K562 (cell line): ENCODE data around the gene DLX6. TPM values are rescaled to one million over a fixed set of nuclear protein-coding genes. Genes with fewer than 3 reads are reported as not detected.

Experiments
- ATAC-seq: fragments of 200-7000 bp; cut with Tn5 transposase; 3 replicates; pipeline ENCODE4 v1.9.1; 2020; ENCODE audit warnings: moderate library complexity
- BruUV-seq: library from RNA; stranded (reverse); fragments of 400-500 nt; replicated peaks from 2 replicates; lab custom pipeline; 2021; lab: Mats Ljungman, UMichigan
- CTCF ChIA-PET: fragments of 300-600 bp; formaldehyde crosslinking; extraction: SDS; loops from one replicate; lab custom pipeline; 2021; ENCODE audit warnings: low intra/inter-chr PET ratio; lab: Yijun Ruan, JAX
- POLR2A ChIA-PET: fragments of 300-600, 350-650 bp; sonication (Branson Sonifier 250); formaldehyde crosslinking; extraction: SDS; loops from one replicate; lab custom pipeline; 2021; ENCODE audit warnings: antibody characterized with exemption, inconsistent platforms; lab: Yijun Ruan, JAX
- DNase-seq, 4 experiments: peaks; one replicate each; pipeline versions ENCODE4 v3.0.0 to v3.0.0-alpha.2; 2011 to 2018; ENCODE audit warnings: low spot score in 3 of 4, mixed read lengths in 3 of 4; ENCODE audit errors: extremely low read depth in 1 of 4
- FAIRE-seq: peaks from 2 replicates; lab custom pipeline; 2011; peaks lifted over from hg19 to GRCh38; lab: Jason Lieb, UNC
- H2AFZ ChIP-seq: 2 replicates; pipeline ENCODE4 v1.6.0; 2011; ENCODE audit warnings: low read depth, low read length, control low read depth, inconsistent platforms
- H3K27ac ChIP-seq: fragments of 200-600 bp; 3 replicates; pipeline ENCODE4 v1.8.0; 2011; ENCODE audit warnings: low read depth, mild to moderate bottlenecking, control low read depth, inconsistent platforms, low read length, moderate library complexity, mixed read lengths; ENCODE audit errors: extremely low read depth
- H3K27me3 ChIP-seq, 2 experiments: fragments of 300-600 bp in 1 of 2; 2 replicates in 1 of 2; 3 replicates in 1 of 2; pipeline versions ENCODE4 v1.6.0 to v1.8.0; 2011; ENCODE audit warnings: inconsistent platforms in 2 of 2, low read length in 2 of 2, mild to moderate bottlenecking in 1 of 2, mixed read lengths in 1 of 2, moderate library complexity in 1 of 2; ENCODE audit not compliant: control insufficient read depth in 2 of 2, insufficient read depth in 2 of 2
- H3K36me3 ChIP-seq: fragments of 300-600 bp; 3 replicates; pipeline ENCODE4 v1.8.0; 2011; ENCODE audit warnings: mild to moderate bottlenecking, low read length, inconsistent platforms; ENCODE audit not compliant: control insufficient read depth, insufficient read depth
- H3K4me1 ChIP-seq, 2 experiments: fragments of 200-600 bp in 1 of 2; replicated peaks in 1 of 2; 2 replicates in 1 of 2; 3 replicates in 1 of 2; pipeline versions ENCODE4 v1.5.1 to v1.8.0; 2011; ENCODE audit warnings: inconsistent platforms in 2 of 2, low read length in 2 of 2, mild to moderate bottlenecking in 1 of 2, mixed read lengths in 1 of 2, moderate library complexity in 1 of 2; ENCODE audit not compliant: control insufficient read depth in 2 of 2, insufficient read depth in 2 of 2
- H3K4me2 ChIP-seq: 2 replicates; pipeline ENCODE4 v1.6.1; 2011; ENCODE audit warnings: low read length, control low read depth, inconsistent platforms, mixed read lengths; ENCODE audit not compliant: insufficient read depth
- H3K4me3 ChIP-seq: fragments of 200-600 bp; sonication (generic), shearing (Covaris generic); 2 replicates; pipeline ENCODE4 v1.5.1; 2016; ENCODE audit warnings: control low read depth, inconsistent platforms
- H3K79me2 ChIP-seq: fragments of 200-600 bp; 3 replicates; pipeline ENCODE4 v1.8.0; 2011; ENCODE audit warnings: low read length, inconsistent platforms; ENCODE audit not compliant: control insufficient read depth, insufficient read depth
- H3K9ac ChIP-seq, 2 experiments: 2 replicates each; pipeline versions ENCODE4 v1.6.0 to v1.6.1; 2011; ENCODE audit warnings: low read depth in 2 of 2, low read length in 2 of 2, control low read depth in 1 of 2, inconsistent platforms in 1 of 2, mild to moderate bottlenecking in 1 of 2, mixed read lengths in 1 of 2; ENCODE audit not compliant: insufficient read depth in 1 of 2
- H3K9me1 ChIP-seq: one replicate; pipeline ENCODE4 v1.6.0; 2011; ENCODE audit warnings: inconsistent platforms, mild to moderate bottlenecking, low read length, moderate library complexity; ENCODE audit not compliant: control insufficient read depth, insufficient read depth
- H3K9me3 ChIP-seq: replicated peaks from 2 replicates; pipeline ENCODE4 v1.5.1; 2011; ENCODE audit warnings: low read depth, low read length, inconsistent platforms; ENCODE audit not compliant: control insufficient read depth, insufficient read depth
- H4K20me1 ChIP-seq: replicated peaks from 2 replicates; pipeline ENCODE4 v1.6.1; 2011; ENCODE audit warnings: low read length, inconsistent platforms, mixed read lengths; ENCODE audit not compliant: control insufficient read depth, insufficient read depth
- E2F3 ChIP-seq: fragments of 250-450 bp; sonication (Bioruptor Pico); IDR thresholded peaks from 2 replicates; pipeline ENCODE4 v1.4.0; 2020; ENCODE audit warnings: mild to moderate bottlenecking
- GATA2 ChIP-seq: sonication (generic); formaldehyde crosslinking; IDR thresholded peaks from 2 replicates; pipeline ENCODE4 v1.4.0; 2020; ENCODE audit warnings: mild to moderate bottlenecking, missing genetic modification reagents
- KDM5B ChIP-seq: fragments of 200-600 bp; sonication (generic); IDR thresholded peaks from 2 replicates; pipeline ENCODE4 v1.6.1; 2012; ENCODE audit warnings: low read depth, mild to moderate bottlenecking, moderate library complexity, low read length, control low read depth, inconsistent platforms; ENCODE audit not compliant: insufficient replicate concordance
- MCM5 ChIP-seq: fragments of 450-650 bp; IDR thresholded peaks from 2 replicates; pipeline ENCODE4 v1.6.1; 2016; ENCODE audit warnings: low read depth
- MXI1 ChIP-seq: IDR thresholded peaks from 2 replicates; pipeline ENCODE4 v1.6.1; 2011; ENCODE audit warnings: low read depth, mild to moderate bottlenecking, improper control_type of control experiment, low read length
- NFIX ChIP-seq: fragments of 250-450 bp; sonication (Bioruptor Pico); IDR thresholded peaks from 2 replicates; pipeline ENCODE4 v1.4.0; 2020; ENCODE audit warnings: low read depth, mild to moderate bottlenecking, moderate library complexity
- RBM25 ChIP-seq: fragments of 200-400 bp; formaldehyde crosslinking; IDR thresholded peaks from 2 replicates; pipeline ENCODE4 v1.6.1; 2018; ENCODE audit warnings: low read length, low read depth, moderate library complexity; ENCODE audit not compliant: severe bottlenecking
- SMARCA5 ChIP-seq: fragments of 450-650 bp; IDR thresholded peaks from 2 replicates; pipeline ENCODE4 v1.6.1; 2016
- ZKSCAN1 ChIP-seq: fragments of 150-350 bp; IDR thresholded peaks from 2 replicates; pipeline ENCODE4 v1.6.1; 2016; ENCODE audit warnings: low read depth, low read length
- ZNF217 ChIP-seq: sonication (generic); formaldehyde crosslinking; IDR thresholded peaks from 2 replicates; pipeline ENCODE4 v1.8.0; 2022; ENCODE audit warnings: mild to moderate bottlenecking, missing genetic modification reagents
- WGBS: fragments of 100-300 bp; shearing (Covaris generic); methylation state at CpG from one replicate; pipeline ENCODE4 v1.1.6; 2016; ENCODE audit warnings: low coverage, mixed read lengths; ENCODE audit not compliant: insufficient coverage; ENCODE audit errors: missing lambda C conversion rate; 5-methylcytosine and 5-hydroxymethylcytosine counted together
- in situ Hi-C: fragments of 300-500 bp; cut with MboI; formaldehyde crosslinking; loops from 4 replicates; pipeline ENCODE4 v1.15.0; 2018; ENCODE audit warnings: inconsistent platforms, mixed read lengths
- intact Hi-C: fragments of 100-400 bp; cut with micrococcal nuclease; formaldehyde crosslinking; loops from 2 replicates; pipeline ENCODE4 v1.14.2; 2022
- polyA plus RNA-seq, 8 experiments: library from polyadenylated mRNA; depleted of rRNA in 4 of 8; stranded (reverse) in 5 of 8; unstranded in 3 of 8; fragments of >200 nt; fragmentation: Nextera tagmentation in 2 of 8; fragmentation: Illumina TruSeq in 1 of 8; extraction: Ambion mirVana in 2 of 8; extraction: Trizol in 1 of 8; gene quantifications; 2 replicates each; pipeline versions ENCODE4 v1.2.1 to v1.2.3, GENCODE V29; 2011 to 2014; ENCODE audit warnings: inconsistent platforms in 1 of 8, missing spikeins in 1 of 8
- total RNA-seq, 7 experiments: library from RNA; depleted of rRNA in 6 of 7; stranded (reverse); fragments of >200 nt in 6 of 7; fragmentation: Illumina TruSeq in 2 of 7; extraction: Trizol in 2 of 7; gene quantifications; 2 replicates each; pipeline versions ENCODE4 v1.2.1 to v1.2.3, GENCODE V29; 2011 to 2021; ENCODE audit warnings: low replicate concordance in 1 of 7
- TF ChIP-seq, protein P1 (sequence below): fragments of 450-650 bp; IDR thresholded peaks from one replicate; pipeline ENCODE4 v1.6.1; 2018; ENCODE audit warnings: mild to moderate bottlenecking, moderate library complexity; ENCODE audit not compliant: partially characterized antibody
- TF ChIP-seq, protein P2 (sequence below): sonication (generic); formaldehyde crosslinking; IDR thresholded peaks from 2 replicates; pipeline ENCODE4 v1.8.1; 2023; ENCODE audit warnings: mild to moderate bottlenecking, missing genetic modification reagents

DLX6 gene
- total and polyA plus RNA-seq, 9 of the 15 experiments (the other 6 are each of a cell fraction or from before 2014, with no cell fraction given): not detected

DNA sequence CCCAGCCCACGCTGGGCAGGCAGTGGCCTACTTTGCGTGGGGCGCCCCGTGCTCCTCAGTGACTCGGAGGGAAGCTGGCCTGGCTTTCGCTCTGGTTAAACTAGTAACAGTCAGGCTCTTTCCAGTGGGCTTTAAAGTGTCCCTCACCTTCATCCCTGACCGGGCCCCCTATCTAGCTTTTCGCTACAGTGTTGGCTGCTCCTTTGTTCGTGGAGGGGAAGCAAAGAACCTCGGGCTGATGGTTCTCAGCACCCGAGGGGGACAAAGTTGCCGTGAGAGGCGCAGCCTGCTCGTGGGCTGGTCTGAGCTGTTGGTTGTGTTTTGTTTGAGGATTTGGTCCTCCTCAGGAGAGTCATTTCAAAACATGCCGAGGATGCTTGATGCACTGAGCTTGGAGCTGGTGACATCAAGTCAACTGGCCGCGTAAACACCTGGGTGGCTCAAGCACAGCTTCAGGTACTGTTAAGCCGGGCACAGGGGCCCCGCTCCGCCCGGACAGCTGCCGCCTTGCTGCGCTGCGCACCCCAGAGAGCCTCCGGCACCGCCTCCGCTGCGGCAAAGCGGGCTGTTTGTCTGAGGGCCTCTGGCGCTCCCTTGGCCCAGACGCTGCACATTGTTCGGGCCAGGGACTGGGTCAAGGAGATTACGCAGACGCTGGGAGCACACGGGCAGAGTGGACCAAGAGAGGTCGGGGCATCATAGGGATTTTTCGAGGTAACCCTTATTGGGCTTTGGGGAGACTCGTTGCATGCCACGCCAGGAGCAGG, 1.6 kb downstream of the DLX6 start:
- H3K9me3 ChIP-seq: no peaks in the 10 kb centered on the region
- no peak overlapping the region for H2AFZ ChIP-seq
- WGBS: 3% methylated on average over 39 of the region's 39 CpGs
- POLR2A ChIA-PET: no interaction called here
- in situ Hi-C loops (no loop called here), intact Hi-C loops (no loop called here)
- H3K4me3 ChIP-seq: no peak overlapping the region
- no TSS peak for BruUV-seq
- FAIRE-seq (no peak), DNase-seq (no peak), ATAC-seq (no peak)
- no peaks in the 10 kb centered on the region for H3K36me3 ChIP-seq
- peaks cover 63 to 64% of the 10 kb centered on the region in 2 experiments for H3K27me3 ChIP-seq
- TF ChIP-seq GATA2 (CRISPR knock-in tag): no peak
- H4K20me1 ChIP-seq: no peaks in the 10 kb centered on the region
- H3K27ac ChIP-seq: no peak overlapping the region
- H3K9ac ChIP-seq: no peak overlapping the region
- H3K79me2 ChIP-seq: no peaks in the 10 kb centered on the region
- H3K9me1 ChIP-seq: no peaks in the 10 kb centered on the region
- peaks cover 0 to 10% of the 10 kb centered on the region in 2 experiments; a peak in 1 of 5 replicates for H3K4me1 ChIP-seq
- CTCF ChIA-PET: no interaction called here
- H3K4me2 ChIP-seq: no peak overlapping the region

DNA sequence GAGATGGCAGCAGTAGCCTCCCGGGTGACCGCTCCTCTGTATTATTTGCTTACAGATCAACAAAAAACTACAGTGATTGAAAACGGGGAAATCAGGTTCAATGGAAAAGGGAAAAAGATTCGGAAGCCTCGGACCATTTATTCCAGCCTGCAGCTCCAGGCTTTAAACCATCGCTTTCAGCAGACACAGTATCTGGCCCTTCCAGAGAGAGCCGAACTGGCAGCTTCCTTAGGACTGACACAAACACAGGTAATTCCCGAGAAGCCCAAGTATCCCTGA, 2.2 kb downstream of the DLX6 start:
- ATAC-seq (no peak), FAIRE-seq (no peak), DNase-seq (no peak)
- Histone ChIP-seq H3K9ac (no peak overlapping the region), H3K4me2 (no peak overlapping the region), H3K9me3 (no peaks in the 10 kb centered on the region), H4K20me1 (no peaks in the 10 kb centered on the region), H3K27ac (no peak overlapping the region), H3K4me3 (no peak overlapping the region), H3K36me3 (no peaks in the 10 kb centered on the region), H3K4me1 (peaks cover 0 to 10% of the 10 kb centered on the region in 2 experiments; a peak in 1 of 5 replicates), H3K27me3 (peaks cover 62 to 63% of the 10 kb centered on the region in 2 experiments), H3K9me1 (no peaks in the 10 kb centered on the region), H2AFZ (no peak overlapping the region), H3K79me2 (no peaks in the 10 kb centered on the region)
- CTCF ChIA-PET: no interaction called here
- POLR2A ChIA-PET: no interaction called here
- intact Hi-C loops: no loop called here
- under 1% methylated on average over 8 of the region's 8 CpGs for WGBS
- TF ChIP-seq MCM5 (no peak), SMARCA5 (no peak), MXI1 (no peak), RBM25 (no peak), ZNF217 (CRISPR knock-in tag) (no peak), ZKSCAN1 (no peak), KDM5B (no peak), E2F3 (no peak), NFIX (CRISPR knock-in tag) (no peak)
- TF ChIP-seq, protein P1, sequence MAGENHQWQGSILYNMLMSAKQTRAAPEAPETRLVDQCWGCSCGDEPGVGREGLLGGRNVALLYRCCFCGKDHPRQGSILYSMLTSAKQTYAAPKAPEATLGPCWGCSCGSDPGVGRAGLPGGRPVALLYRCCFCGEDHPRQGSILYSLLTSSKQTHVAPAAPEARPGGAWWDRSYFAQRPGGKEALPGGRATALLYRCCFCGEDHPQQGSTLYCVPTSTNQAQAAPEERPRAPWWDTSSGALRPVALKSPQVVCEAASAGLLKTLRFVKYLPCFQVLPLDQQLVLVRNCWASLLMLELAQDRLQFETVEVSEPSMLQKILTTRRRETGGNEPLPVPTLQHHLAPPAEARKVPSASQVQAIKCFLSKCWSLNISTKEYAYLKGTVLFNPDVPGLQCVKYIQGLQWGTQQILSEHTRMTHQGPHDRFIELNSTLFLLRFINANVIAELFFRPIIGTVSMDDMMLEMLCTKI: no peak
- TF ChIP-seq, protein P2, sequence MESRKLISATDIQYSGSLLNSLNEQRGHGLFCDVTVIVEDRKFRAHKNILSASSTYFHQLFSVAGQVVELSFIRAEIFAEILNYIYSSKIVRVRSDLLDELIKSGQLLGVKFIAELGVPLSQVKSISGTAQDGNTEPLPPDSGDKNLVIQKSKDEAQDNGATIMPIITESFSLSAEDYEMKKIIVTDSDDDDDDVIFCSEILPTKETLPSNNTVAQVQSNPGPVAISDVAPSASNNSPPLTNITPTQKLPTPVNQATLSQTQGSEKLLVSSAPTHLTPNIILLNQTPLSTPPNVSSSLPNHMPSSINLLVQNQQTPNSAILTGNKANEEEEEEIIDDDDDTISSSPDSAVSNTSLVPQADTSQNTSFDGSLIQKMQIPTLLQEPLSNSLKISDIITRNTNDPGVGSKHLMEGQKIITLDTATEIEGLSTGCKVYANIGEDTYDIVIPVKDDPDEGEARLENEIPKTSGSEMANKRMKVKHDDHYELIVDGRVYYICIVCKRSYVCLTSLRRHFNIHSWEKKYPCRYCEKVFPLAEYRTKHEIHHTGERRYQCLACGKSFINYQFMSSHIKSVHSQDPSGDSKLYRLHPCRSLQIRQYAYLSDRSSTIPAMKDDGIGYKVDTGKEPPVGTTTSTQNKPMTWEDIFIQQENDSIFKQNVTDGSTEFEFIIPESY (CRISPR knock-in tag): no peak
- BruUV-seq: no TSS peak
- in situ Hi-C loops: no loop called here
